ES-I3 (cell line): ENCODE data around the gene SSH2.
"Not testable (repeated sequence)": the region's sequence is repeated elsewhere in the genome, so short reads cannot be mapped to it uniquely, and the experiment has no call there.

Experiments used
- H3K36me3 ChIP-seq: 2 replicates; pipeline ENCODE4 v1.6.1; 2013; ENCODE audit warnings: mild to moderate bottlenecking, low read length, control low read depth, moderate library complexity; ENCODE audit not compliant: insufficient read depth
- H3K4me1 ChIP-seq: 2 replicates; pipeline ENCODE4 v1.6.1; 2013; ENCODE audit warnings: mild to moderate bottlenecking, control low read depth, low read length; ENCODE audit not compliant: insufficient read depth
- H3K9ac ChIP-seq: 2 replicates; pipeline ENCODE4 v1.6.1; 2013; ENCODE audit warnings: low read depth, mild to moderate bottlenecking, low read length, moderate library complexity
- H3K9me3 ChIP-seq: 2 replicates; pipeline ENCODE4 v1.6.1; 2013; ENCODE audit warnings: mild to moderate bottlenecking, low read length, moderate library complexity; ENCODE audit not compliant: control insufficient read depth, insufficient read depth

SSH2 gene

GRCh38 chr17:29821897-29822296, 108.1 kb downstream of the SSH2 start:
- Histone ChIP-seq H3K36me3 (no peaks in the 10 kb centered on the region), H3K4me1 (no peaks in the 10 kb centered on the region), H3K9me3 (no peaks in the 10 kb centered on the region), H3K9ac (no peak overlapping the region)

GRCh38 chr17:29820425-29820824, 109.6 kb downstream of the SSH2 start:
- no peak overlapping the region for H3K9ac ChIP-seq
- no peaks in the 10 kb centered on the region for H3K4me1 ChIP-seq
- H3K36me3 ChIP-seq = no peaks in the 10 kb centered on the region
- H3K9me3 ChIP-seq = no peaks in the 10 kb centered on the region

- Histone ChIP-seq H3K36me3 (no peaks in the 10 kb centered on the region), H3K9me3 (no peaks in the 10 kb centered on the region), H3K4me1 (peaks cover 7% of the 10 kb centered on the region; the same call in 1 of the 2 replicates), H3K9ac (no peak overlapping the region)
These were observed 122.3 kb downstream of the SSH2 start for GRCh38 chr17:29807520-29808361.

- H3K4me1 ChIP-seq = no peaks in the 10 kb centered on the region
- H3K9ac ChIP-seq = no peak overlapping the region
- no peaks in the 10 kb centered on the region for H3K36me3 ChIP-seq
- H3K9me3 ChIP-seq = no peaks in the 10 kb centered on the region
These were observed 127.8 kb downstream of the SSH2 start for GRCh38 chr17:29802246-29802645.

GRCh38 chr17:29800457-29800856, 129.6 kb downstream of the SSH2 start:
- Histone ChIP-seq H3K9me3 (no peaks in the 10 kb centered on the region), H3K4me1 (no peaks in the 10 kb centered on the region), H3K36me3 (no peaks in the 10 kb centered on the region), H3K9ac (no peak overlapping the region)

- no peaks in the 10 kb centered on the region for H3K4me1 ChIP-seq
- no peaks in the 10 kb centered on the region for H3K9me3 ChIP-seq
- H3K36me3 ChIP-seq = no peaks in the 10 kb centered on the region
- H3K9ac ChIP-seq = no peak overlapping the region
These were observed 133.4 kb downstream of the SSH2 start for GRCh38 chr17:29796652-29797051.

GRCh38 chr17:29793501-29793900, 136.5 kb downstream of the SSH2 start:
- Histone ChIP-seq H3K36me3 (no peaks in the 10 kb centered on the region), H3K4me1 (0 out of 2 replicates have a peak, but pooled peaks cover 6% of the 10 kb centered on the region), H3K9me3 (no peaks in the 10 kb centered on the region)

GRCh38 chr17:29791336-29792080, 138.5 kb downstream of the SSH2 start:
- H3K9me3 ChIP-seq = no peaks in the 10 kb centered on the region
- no peaks in the 10 kb centered on the region for H3K36me3 ChIP-seq
- no peak overlapping the region for H3K9ac ChIP-seq
- peaks cover 15% of the 10 kb centered on the region for H3K4me1 ChIP-seq

More at GRCh38 chr17:29793501-29793900, 136.5 kb downstream of the SSH2 start:
- H3K9ac ChIP-seq = no peak overlapping the region

- H3K9ac ChIP-seq = no peak overlapping the region
- H3K4me1 ChIP-seq = peaks cover 19% of the 10 kb centered on the region
- H3K36me3 ChIP-seq = no peaks in the 10 kb centered on the region
- H3K9me3 ChIP-seq = no peaks in the 10 kb centered on the region
These were observed 140.5 kb downstream of the SSH2 start for GRCh38 chr17:29789196-29790170.

GRCh38 chr17:29787995-29788394, 142.0 kb downstream of the SSH2 start:
- Histone ChIP-seq H3K4me1 (peaks cover 19% of the 10 kb centered on the region), H3K9me3 (no peaks in the 10 kb centered on the region), H3K36me3 (no peaks in the 10 kb centered on the region), H3K9ac (no peak overlapping the region)

- Histone ChIP-seq H3K9ac (no peak overlapping the region), H3K9me3 (no peaks in the 10 kb centered on the region), H3K4me1 (peaks cover 13% of the 10 kb centered on the region), H3K36me3 (no peaks in the 10 kb centered on the region; the same call in 1 of the 2 replicates)
These were observed 147.1 kb downstream of the SSH2 start for GRCh38 chr17:29782917-29783316.

GRCh38 chr17:29779812-29780190, 150.2 kb downstream of the SSH2 start:
- H3K9ac ChIP-seq, H3K36me3 ChIP-seq, H3K9me3 ChIP-seq, H3K4me1 ChIP-seq: not testable (repeated sequence)

- Histone ChIP-seq H3K9me3 (no peaks in the 10 kb centered on the region), H3K4me1 (no peaks in the 10 kb centered on the region), H3K9ac (no peak overlapping the region)
These were observed 150.8 kb downstream of the SSH2 start for GRCh38 chr17:29778956-29779811.

More at GRCh38 chr17:29778956-29779811, 150.8 kb downstream of the SSH2 start:
- H3K36me3 ChIP-seq = no peaks in the 10 kb centered on the region; the same call in 1 of the 2 replicates
